Left lobe of liver (tissue), 2 donors: ENCODE results near the gene RIPPLY2. TPM values are rescaled to one million over a fixed set of nuclear protein-coding genes. Genes with fewer than 3 reads are reported as not detected.
A peak's percentile ranks its signal among the peaks of the same experiment; 100 is the strongest.

Source experiments
- ATAC-seq: fragments of 200-7000 bp; cut with Tn5 transposase; one replicate; pipeline ENCODE4 v1.9.1; 2020; ENCODE audit warnings: mild to moderate bottlenecking, moderate library complexity
- DNase-seq: peaks from one replicate; pipeline ENCODE4 v3.0.0-alpha.2; 2020; ENCODE audit warnings: low spot score
- total RNA-seq: library from RNA; stranded (reverse); gene quantifications from one replicate; pipeline ENCODE4 v1.2.1, GENCODE V29; 2021
- donor health status: DM: no; HTN: no; CAD: no; lungs with moderate emphysema.
- donor health status: DM: no; HTN: yes; CAD: no.

Gene RIPPLY2
- total RNA-seq, 1 donor from 2014 or later = not detected

- ATAC-seq = peak; percentile 99
- DNase-seq = peak; percentile 96
Observed at GRCh38 chr6:83859410-83860358, 6.5 kb downstream of the RIPPLY2 start, which contains the start of gene CYB5R4. CYB5R4 (plus strand) TSS chr6:83859689; CDS start chr6:83859783, 94 bp downstream.

GRCh38 chr6:83860359-83860755 is 7.2 kb downstream of the RIPPLY2 start:
- DNase-seq (no peak), ATAC-seq (no peak)

GRCh38 chr6:83860782-83861495 is 7.8 kb downstream of the RIPPLY2 start:
- no peak for DNase-seq
- ATAC-seq = no peak

GRCh38 chr6:83862776-83863471 is 9.8 kb downstream of the RIPPLY2 start:
- DNase-seq = no peak
- no peak for ATAC-seq

GRCh38 chr6:83867043-83867442 is 13.9 kb downstream of the RIPPLY2 start:
- no peak for ATAC-seq

GRCh38 chr6:83867527-83868161 is 14.5 kb downstream of the RIPPLY2 start:
- no peak for DNase-seq
- ATAC-seq = peak; percentile 26

More at GRCh38 chr6:83867043-83867442, 13.9 kb downstream of the RIPPLY2 start:
- DNase-seq = no peak

- no peak for DNase-seq
- ATAC-seq = no peak
Observed at GRCh38 chr6:83868639-83869038, 15.5 kb downstream of the RIPPLY2 start.

GRCh38 chr6:83870649-83871048 is 17.5 kb downstream of the RIPPLY2 start:
- ATAC-seq = peak; percentile 46

GRCh38 chr6:83872386-83873118 is 19.4 kb downstream of the RIPPLY2 start:
- DNase-seq (no peak), ATAC-seq (no peak)

More at GRCh38 chr6:83870649-83871048, 17.5 kb downstream of the RIPPLY2 start:
- DNase-seq = no peak

- ATAC-seq = no peak
- DNase-seq = no peak
Observed at GRCh38 chr6:83873869-83874268, 20.7 kb downstream of the RIPPLY2 start.

- ATAC-seq (no peak), DNase-seq (no peak)
Observed at GRCh38 chr6:83875843-83876242, 22.7 kb downstream of the RIPPLY2 start.

GRCh38 chr6:83878902-83879644 is 25.9 kb downstream of the RIPPLY2 start:
- ATAC-seq = peak; percentile 44
- DNase-seq = no peak

- no peak for DNase-seq
- ATAC-seq = no peak
Observed at GRCh38 chr6:83879746-83880145, 26.6 kb downstream of the RIPPLY2 start.

- ATAC-seq = no peak
- DNase-seq = no peak
Observed at GRCh38 chr6:83883240-83883639, 30.1 kb downstream of the RIPPLY2 start.

GRCh38 chr6:83884523-83884922 is 31.4 kb downstream of the RIPPLY2 start:
- DNase-seq (no peak), ATAC-seq (peak; percentile 80)

- DNase-seq = no peak
- no peak for ATAC-seq
Observed at GRCh38 chr6:83885984-83886383, 32.8 kb downstream of the RIPPLY2 start.

- ATAC-seq = no peak
- DNase-seq = no peak
Observed at GRCh38 chr6:83889621-83890020, 36.5 kb downstream of the RIPPLY2 start.

- ATAC-seq = no peak
- no peak for DNase-seq
Observed at GRCh38 chr6:83890520-83890919, 37.4 kb downstream of the RIPPLY2 start.

- no peak for DNase-seq
- ATAC-seq = no peak
Observed at GRCh38 chr6:83891586-83891985, 38.4 kb downstream of the RIPPLY2 start.
